GM19025 (cell line): ENCODE results near the gene NGB.

Experiments
- ATAC-seq: cut with Tn5 transposase; IDR thresholded peaks from one replicate; pipeline ENCODE4 v1.9.1; 2021; ENCODE audit warnings: mild to moderate bottlenecking, low read depth, moderate library complexity; ENCODE audit not compliant: unreplicated experiment

NGB gene

DNA sequence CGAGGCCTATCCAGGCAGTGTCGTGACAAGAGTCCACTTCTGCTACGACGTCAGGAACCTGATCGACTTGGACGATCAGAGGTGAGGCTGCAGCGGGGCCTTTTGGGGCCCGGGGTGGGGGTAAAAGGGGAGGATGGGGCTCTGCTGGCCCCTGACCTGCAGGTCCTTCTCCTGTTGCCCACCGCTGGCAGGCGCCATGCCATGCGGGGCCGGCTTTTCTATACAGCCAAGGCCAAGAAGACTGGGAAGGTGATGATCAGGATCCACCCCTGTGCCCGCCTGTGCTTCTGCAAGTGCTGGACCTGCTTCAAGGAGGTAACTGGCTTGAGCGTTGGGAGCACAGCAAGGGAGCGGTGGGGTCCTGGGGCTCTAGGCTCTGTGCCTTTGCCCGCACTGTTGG lies 31.6 kb downstream of the NGB start:
- no peak for ATAC-seq

DNA sequence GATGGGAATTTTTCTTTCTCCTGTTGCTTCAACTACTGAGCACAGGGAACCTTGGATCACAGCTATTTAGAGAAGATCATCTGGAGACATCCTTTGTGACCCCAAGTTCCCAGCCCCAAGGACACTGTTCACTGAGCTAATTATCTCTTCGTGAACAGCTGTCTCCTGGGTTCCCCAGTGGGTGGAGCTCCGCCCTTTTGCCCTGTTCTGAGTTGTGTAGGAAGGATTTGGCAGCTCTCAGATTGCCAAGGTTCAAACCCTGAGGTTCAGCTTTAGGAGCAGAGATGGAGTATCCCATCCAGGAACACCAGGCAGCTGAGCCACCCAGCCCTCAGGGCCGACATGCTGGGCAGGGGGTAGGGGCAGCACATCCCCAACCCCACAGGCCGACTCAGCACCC lies 32.0 kb downstream of the NGB start:
- no peak for ATAC-seq

DNA sequence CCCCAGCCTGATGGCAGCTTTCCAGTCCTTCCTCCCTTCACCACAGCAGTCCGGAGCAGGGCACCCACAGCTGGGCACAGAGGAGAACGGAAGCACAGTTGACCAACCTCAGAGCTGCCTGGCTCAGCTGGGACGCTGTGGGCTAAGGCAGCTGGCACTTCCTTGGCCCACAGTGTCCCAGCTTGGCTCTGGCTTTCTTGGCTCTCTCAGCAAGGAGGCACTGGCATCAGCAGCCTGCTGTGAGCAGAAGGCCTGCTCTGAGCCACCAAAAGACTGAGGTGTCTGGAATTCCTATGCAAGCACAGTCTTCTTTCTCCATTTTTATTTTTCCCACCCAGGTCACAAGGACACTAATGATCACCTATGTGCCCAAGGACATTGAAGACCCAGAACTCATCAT lies 32.6 kb downstream of the NGB start:
- no peak for ATAC-seq

DNA sequence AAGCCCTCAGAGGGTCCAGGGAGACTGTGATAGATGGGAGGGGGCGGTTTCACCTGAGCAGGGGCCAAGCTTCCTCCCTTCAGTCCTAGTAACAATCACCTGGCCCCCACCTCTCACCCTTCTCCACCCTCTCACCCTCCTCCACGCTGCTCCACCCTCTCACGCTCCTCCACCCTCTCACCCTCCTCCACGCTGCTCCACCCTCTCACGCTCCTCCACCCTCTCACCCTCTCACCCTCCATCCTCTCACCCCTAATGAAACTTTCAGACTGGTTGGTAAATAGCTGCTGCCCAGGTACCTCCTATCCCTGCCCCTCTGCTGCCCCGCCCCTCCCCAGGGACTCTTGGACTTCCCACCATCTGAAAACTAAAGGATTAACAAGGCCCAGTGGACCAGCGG lies 34.2 kb downstream of the NGB start:
- ATAC-seq = no peak

DNA sequence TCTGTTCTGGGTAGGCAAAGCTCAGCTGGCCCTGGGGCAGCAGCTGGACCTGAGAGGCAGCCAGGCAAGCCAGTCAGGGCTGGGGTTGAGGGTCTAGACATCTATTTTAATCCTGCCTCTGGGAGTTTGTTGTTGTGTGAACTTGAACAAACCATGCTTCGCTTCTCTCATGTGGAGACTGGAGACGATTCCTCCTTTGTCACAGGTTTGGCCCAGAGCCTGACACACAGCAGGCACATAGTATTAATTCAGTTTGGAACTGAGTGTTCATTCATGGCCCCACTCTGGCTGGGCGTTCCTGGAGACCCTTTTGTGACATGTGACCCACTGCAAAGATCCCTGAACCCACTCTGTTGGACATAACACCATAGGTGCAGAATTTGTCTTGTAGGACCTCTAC lies 39.3 kb downstream of the NGB start:
- no peak for ATAC-seq

DNA sequence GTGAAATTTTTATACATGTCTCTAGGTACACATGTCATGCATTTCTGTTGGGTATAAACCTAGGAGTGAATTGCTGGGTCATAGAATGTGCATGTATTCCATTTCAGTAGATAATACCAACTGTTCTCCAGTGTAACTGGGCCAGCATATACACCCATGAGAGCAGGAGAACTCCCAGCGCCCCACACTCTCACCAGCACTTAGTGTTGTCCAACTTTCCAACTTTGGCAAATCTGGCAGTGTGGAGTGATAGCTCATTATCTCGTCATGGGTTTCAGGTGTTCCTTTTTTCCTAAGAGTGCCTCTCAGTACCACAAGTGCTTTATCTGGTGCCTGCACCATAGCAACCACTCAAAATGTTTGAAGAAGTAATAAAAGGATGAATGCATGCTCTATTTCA lies 40.1 kb downstream of the NGB start:
- no peak for ATAC-seq

DNA sequence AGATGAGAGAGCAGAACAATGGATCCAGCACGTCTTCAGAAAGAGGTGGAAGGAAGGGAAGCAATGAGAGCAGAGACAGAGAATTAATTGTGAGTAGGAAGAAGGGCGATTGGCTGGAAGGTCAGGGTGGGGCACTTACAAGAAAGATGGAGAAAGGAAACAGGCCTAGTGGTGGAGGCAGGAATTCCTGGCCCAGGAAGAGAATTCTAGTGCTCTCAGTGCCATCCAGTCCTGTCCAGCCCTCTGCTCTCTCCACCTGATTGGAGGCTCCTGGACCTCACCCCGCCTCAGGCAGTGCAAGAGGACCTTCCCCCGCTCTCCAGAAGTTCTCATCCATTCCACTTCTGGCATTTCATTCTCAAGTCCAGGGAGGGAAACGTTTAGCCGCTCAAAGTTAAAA lies 43.0 kb downstream of the NGB start:
- no peak for ATAC-seq

DNA sequence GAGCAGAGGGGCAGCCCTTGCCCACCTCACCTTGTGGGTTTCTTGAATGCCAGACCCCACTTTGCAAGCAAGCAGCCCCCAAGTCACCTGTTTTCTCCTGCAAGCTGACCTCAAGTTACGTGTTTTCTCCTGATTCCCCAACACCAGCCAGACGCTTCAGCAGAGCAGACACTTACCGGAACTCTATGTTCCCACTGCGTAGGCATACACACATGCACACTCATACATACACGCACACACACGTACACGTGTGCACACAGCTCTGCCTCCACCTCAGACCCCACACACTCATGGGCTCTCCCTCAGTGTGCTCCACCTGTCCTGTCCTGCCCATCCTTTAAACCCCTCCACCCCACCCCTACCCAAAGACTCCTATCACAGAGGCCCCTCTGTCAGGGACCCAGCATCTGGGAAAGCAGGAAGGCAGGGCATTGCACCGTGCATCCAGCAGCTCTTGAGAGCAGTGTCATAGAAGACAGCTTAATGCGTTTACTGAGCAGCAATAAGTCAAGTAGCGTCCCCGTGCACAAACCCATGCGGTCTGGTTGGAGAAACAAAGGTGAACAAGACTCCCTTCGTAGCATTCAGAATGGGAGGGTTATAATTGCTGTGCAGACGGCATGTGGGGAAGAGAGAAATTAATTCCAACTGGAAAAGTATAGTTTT lies 45.0 kb downstream of the NGB start:
- ATAC-seq = no peak

DNA sequence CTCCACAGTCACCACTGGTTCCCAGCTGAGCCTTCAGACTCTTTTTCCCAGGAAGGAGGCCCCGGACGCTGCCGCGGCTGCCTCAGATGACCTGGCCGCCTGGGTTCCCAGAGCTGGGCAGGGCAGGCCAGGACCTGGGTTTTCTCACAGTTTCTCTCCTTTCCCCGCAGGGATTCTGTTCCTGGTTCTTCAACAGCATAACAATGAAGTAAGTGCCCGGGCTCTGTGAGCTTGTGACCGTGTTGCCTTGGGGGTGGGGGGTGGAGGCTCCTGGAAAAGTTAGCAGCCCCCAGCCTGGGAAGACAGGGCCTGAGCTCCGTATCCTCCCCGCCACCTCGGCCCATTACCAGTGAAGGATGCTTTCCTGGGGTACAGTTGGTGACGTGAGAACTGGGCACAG lies 45.8 kb downstream of the NGB start:
- no peak for ATAC-seq

DNA sequence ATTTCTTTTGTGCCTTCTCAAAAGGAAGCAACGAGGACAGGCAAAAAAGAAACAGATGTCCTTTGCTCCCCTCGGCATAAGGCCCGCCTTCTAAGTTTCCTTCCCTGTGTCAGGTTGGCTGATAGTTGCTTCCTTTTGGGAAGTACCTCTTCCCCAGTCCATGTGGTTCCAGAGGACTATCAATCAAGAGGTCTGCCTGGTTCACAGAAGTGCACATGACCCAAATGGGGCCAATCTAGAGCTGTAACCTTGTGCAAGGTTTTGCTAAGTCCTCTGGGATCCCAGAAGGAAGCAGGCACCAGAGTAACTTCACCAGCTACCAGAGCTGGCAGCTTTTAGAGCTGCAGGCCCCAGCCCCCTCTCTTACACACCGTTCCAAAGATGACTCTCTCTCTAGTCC lies 46.8 kb downstream of the NGB start:
- no peak for ATAC-seq

DNA sequence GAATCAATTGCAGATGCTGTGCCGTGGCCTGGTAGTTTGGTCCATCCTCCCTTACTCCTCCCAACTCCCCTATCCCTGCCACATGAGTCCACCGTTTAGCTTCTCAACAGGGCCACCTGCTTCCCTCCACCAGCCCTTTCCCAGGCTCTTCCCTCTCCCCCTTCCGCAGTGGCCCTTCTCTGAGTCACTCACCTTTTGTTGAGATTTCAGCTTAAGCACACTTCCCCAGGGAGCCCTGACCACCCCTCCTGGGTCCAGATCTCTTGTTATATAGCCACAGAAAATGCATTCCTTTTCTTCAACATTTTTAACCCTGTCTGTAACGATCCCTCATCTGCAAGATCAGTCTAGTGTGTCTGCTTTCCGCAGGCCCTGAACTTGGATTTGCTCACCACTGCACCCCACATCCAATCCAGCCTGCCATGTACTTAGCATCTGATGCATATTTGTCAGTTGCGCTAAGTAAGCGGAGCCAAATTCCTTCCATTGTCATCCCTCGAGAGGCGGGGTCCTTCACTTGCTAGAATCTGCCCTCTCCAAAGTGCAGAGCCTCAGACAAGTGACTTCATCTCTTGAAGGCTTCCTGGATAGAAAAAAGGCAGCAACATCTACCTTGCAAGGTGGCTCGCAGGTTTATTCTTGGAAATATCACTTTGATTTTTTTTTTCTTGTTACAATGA lies 48.3 kb downstream of the NGB start:
- no peak for ATAC-seq

DNA sequence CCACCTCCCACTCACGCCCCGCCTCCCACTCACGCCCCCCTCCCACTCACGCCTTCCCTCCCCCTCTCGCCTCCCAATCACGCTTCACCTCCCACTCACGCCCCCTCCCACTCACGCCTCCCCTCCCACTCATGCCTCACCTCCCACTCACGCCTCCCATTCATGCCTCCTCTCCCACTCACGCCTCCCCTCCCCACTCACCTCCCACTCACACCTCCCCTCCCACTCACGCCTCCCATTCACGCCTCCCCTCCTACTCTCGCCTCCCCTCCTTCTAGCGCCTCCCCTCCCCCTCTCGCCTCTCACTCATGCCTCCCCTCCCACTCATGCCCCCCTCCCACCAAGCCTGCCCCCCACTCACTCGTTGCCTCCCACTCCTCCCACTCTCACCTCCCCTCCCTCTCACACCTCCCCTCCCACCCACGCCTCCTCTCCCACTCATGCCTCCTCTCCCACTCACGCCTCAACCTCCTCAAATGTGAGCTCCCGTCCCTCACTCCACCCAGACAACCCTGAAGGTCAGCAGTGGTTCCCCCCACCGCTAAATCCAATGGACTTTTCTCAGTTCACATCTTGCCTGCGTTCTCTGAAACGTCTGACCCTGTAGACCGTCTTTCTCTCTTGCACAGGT lies 49.6 kb downstream of the NGB start:
- ATAC-seq = no peak

DNA sequence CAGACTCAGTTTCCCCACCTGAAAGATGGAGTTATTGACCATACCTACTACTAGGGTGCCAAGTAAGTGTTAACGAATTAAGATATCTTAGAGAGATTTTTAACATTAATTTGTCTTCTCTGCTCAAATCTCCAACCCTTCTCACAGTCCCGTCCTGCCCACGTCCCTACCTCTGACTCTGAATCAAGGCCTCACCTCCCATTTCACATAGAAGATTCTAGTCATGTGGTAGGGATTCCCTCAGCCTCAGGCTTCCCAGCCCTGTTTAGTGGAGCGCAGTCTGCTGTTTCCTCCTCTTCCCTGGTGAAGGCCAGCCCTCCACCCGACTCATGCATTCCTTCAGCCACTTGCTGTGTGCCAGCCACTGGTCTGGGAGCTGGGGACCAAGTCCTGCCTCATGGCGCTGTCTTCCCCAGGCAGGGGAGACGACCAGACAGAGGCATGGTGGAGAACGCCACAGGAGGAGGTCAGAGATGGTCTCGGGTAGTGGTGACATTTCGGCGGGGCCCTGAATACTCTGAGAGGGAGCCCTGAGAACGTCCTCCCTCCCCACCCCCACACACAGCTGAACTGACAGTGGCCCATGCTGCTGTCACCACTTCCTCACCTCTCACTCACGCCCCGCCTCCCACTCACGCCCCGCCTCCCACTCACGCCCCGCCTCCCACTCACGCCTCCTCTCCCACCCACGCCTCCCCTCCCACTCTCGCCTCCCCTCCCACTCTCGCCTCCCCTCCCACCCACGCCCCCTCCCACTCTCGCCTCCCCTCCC lies 50.6 kb downstream of the NGB start:
- no peak for ATAC-seq

DNA sequence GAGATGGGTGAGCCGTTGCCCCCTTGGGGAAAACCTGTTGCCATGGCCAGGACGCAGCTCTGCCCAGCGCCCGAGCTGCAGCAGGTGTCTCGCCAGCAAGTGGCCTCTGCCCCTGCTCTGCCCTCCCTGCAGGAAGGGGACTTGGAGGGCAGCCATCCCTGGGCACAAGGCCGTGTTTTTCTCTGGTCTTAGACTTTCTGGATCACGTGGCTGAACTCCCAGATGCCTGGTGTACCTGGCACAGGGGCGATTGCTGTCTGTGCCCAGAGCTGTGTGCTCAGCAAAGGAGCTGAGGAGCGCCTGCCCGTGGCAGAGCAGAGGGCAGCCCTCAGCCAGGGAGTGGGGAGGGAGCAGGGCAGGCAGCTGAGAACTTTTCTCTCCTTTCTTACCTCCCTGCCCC lies 51.4 kb downstream of the NGB start:
- ATAC-seq = no peak

DNA sequence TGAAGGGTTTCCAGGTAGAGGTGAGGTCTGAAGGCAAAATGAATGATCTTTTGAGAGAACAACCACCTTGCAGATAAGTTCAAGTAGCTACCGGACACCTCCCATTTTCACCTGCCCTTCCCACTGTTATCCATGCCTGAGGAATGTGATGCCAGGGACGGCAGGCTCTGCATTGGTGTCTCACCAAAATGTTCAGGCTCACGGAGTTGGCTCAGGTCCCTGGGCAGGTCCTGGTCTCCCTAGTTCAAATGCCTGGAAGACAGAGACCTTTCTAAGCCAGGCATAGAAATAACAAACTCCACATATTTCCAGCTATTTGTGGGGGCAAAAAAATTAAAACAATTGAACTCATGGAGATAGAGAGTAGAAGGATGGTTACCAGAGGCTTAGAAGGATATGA lies 53.5 kb downstream of the NGB start:
- ATAC-seq = no peak
